ENCODE measurements around the gene YY1.
"Not testable (repeated sequence)": the region's sequence is repeated elsewhere in the genome, so short reads cannot be mapped to it uniquely, and the experiment has no call there.

Gene YY1

DNA sequence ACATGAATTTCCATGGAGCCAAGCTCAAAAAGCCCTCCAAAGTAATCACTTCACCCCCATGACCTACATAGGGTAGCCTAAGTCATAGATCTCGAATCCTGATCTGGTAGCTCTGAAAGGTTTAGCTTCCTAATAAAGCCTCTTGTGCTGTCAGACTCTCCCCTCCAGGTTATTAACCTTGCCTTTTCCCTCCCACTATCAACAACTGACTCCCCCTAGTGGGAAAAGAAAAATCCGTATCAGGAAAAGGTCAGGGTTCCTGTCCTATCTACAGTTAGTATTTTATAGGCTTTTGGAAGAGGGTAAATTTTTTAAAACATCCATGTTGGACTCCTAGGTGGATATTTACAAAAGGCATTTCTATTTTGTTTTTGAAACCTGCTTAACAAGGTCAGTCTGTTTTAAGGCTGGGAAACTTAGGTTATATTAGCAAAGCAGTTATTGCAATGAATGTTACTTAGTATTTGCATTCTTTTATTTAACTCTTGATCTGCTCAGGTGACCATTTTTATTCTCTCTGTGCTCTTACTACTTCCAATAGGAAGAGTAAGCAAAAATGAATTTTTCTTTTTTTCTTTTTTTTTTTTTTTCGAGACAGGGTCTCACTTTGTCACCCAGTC lies 8.0 kb downstream of the YY1 start:
- no peak for DNase-seq

DNA sequence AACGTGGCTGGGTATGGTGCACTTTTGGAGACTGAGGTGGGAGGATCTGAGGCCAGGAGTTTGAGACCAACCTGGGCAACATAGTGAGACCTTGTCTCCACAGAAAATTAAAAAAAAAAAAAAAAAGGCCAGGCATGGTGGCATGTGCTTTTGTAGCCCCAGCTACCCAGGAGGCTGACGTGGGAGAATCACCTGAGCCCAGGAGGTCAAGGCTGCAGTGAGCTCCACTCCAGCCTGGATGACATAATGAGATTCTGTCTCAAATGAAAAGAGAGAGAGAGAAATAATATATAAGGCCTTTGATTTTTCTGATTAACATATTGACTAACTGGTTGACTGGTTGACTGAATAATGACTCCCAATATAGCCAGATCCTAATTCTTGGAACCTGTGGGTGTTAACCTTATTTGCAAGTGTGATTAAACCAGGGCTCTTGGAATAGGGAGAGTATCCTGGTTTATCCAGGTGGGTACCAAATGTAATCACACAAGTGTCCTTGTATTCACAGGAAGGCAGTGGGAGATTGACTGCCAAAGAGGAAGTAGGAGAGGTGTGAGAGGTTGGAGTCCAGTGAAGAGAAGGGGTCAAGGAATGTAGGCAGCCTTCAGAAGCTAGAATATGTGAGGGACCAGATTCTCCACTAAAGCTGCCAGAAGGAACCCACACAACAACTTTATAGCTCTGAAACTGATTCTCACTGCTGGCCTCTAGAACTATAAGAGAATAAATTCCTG lies 12.0 kb downstream of the YY1 start:
- no peak for DNase-seq

GRCh38 chr14:100252684-100253083 lies 13.7 kb downstream of the YY1 start:
- no peak for DNase-seq

- no peak for DNase-seq
Observed at GRCh38 chr14:100256339-100256895, 17.5 kb downstream of the YY1 start.

DNA sequence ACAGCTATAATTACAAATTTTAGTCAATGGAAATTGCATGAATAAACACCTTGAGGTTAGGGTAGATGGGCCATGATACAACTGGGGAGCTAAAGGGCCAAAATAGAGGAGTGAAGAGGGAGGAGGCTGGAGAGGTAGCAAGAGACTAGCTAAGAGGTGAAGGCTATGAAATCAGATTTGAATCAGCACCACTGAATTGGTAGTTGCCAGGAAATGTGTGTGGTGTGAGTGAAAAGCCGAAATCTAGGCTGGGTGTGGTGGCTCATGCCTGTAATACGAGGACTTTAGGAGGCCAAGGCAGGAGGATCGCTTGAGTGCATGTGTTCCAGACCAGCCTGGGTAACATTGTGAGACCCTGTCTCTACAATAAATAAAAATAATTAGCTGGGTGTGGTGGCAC lies 22.7 kb downstream of the YY1 start:
- no peak for DNase-seq

DNA sequence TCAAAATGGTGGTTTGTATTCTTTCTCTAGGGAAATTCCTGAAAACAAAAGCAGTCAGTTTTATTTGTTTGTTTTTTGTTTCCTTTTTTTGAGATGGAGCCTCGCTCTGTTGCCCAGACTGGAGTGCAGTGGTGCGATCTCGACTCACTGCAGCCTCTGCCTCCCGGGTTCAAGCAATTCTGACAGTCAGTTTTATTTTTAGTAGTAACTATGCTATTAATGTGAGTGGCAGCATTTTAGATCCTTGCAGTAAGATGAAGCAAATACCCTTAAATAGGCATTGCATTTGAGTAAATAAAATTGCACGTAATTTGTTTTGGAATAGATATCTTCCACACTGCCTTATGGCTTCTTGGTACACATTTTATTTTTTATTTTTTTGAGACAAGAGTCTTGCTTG lies 23.6 kb downstream of the YY1 start:
- DNase-seq = no peak

DNA sequence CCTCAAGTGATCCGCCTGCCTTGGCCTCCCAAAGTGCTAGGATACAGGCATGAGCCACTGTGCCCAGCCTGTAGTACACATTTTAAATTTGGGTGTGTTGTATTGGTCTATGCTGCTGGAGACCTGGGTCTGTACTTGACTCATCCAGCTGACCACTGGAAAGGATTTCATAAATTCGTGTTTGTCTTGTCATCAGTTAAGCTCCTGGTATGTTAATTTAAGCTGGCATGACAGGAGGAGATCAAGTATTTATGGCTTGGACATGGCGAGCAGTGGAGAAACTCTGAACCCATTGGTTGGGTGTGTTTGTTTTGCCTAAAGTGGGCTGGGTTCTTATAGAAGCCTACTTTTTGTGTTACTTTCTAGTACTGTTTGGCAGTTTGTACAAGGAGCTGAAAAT lies 24.2 kb downstream of the YY1 start:
- no peak for DNase-seq

DNA sequence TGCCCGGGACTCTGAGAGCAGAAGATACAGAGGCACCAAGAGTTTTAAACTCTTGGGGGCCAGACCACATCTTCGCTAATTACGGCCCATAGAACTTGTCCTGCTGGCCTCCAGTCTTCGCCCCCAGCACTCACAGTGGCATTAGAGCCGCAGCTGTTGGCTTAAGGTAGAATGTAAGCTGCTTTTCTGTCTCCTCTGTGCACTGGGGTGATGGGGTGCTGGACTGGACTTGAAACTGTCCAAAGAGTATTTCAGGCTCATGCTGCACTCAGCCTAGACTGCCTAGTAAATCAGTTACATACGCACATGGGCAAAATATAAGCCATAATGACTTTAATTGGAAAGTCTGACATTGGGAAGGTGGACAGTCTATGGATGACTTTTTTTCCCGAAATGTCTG lies 29.0 kb downstream of the YY1 start:
- no peak for DNase-seq

GRCh38 chr14:100268591-100269207 lies 29.8 kb downstream of the YY1 start:
- no peak for DNase-seq

DNA sequence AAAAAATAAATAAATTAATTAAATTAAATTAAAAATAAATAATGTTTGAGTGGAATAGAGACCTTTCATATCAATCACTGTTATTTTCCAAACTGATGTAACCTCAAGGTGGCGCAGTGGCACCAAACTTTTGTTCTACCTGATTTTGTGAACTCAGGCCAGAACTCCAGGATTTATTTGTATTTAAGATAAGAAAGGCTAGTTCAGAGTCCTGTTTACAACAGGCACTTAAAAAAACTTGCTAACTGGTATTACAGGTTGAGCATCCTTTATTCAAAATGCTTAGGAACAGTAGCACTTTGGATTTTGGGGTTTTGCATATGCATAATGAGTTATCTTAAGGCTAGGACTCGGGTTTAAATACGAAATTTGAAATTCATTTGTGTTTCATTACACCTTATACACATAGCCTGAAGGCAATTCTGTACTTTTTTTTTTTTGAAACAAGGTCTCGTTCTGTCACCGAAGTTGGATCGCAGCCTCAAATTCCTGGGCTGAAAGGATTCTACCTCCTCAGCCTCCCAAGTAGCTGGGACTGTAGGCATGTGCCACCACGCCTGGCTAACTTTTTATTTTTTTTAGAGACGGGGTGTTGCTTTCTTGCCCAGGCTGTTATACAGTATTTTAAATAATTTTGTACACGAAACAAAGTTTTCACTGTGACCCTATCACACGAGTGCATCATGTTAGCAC lies 32.4 kb downstream of the YY1 start:
- DNase-seq = no peak

- no peak for DNase-seq
Observed at GRCh38 chr14:100274250-100274649, 35.3 kb downstream of the YY1 start.

DNA sequence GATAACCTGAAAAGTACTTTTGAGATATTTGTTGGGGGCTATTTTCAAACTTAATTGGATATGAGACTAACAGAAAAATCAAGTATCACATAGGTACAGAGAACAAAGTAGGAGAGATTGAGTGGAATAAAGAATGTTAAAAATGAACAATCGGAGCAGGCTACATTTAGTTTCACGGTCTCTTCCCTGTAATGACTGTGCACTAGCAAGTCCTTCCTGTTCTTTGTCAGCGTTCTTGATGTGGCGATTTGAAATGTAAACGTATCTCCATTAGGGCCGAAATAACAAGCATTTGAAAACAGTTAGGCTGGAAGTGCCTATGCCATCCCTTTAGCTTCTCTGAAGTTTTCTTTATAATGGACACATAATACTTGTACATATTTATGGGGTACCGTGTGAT lies 36.3 kb downstream of the YY1 start:
- no peak for DNase-seq

DNA sequence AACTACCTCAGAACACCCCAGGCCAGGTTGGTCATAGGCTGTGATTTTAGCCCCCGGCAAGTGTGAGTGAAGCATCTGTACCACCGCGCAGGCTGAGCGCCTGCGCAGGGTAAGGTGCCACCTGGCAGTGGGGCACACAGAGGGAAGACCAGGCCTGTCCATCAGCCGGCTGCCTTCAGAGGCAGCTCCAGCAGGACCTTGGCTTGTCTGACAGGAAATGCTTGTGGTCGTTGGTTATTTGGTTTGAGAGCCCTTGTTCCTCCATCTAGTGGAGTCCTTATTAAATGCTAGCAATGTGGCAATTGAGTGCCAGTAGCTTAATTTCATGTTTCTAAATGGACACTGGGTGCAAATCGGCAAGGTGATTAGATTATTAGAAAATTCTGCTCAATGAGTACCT lies 39.8 kb downstream of the YY1 start:
- DNase-seq = no peak

DNA sequence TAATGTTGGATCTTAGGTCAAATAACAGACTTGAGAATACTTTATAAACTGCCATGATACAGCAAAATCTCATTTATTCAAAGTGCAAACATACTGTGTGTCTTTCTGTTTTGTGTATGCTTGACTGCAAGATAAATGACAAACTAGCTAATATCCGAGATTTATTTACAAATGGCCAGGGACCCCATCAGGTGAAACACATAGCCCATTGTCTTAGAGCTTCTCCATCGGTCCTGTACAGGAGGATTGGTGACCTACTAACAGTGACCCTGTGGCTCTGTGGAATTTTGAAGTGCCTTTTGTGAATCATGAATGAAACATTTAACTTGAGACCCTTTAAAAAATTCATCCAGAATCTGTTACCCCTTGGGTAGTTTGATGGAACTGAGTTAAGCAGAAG lies 40.2 kb downstream of the YY1 start:
- no peak for DNase-seq

GRCh38 chr14:100279563-100279962 lies 40.6 kb downstream of the YY1 start:
- DNase-seq = no peak

DNA sequence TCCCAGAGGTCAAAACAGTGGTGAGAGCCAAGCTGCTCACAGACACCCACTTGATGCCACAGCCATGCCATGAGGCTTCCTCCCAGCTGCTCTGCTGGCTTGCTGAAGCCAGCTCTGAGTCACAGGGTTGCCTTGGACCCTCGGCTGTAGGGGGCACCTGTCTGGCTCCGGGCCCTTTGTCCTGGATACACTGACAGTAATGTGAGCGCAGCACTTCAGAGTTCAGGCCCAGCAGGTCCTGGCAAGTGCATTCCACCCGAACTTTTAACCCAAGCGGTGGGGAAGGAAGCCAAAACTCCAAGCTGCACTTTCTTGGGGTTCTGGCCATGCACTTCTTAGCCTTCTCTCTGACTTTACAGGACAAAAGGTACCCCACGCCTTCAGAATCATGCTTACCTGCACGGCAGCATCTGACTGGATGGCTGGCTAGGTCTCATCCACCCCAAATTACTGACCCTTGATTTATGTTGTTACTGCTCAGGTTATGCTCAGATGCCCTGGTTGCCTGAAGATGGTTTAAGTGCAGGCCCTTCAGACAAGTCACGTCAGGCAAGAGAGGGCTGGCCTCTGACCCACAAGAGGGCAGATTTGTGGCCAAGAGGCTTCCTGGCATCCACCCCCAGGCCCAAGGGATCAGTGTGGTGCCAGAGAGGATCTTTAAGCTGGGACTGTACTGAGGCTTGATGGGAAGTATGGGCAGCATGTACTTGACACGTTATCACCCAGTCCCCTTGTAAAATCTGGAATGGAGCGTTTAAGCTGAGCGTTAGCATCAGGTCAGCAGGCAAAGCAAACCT lies 42.5 kb downstream of the YY1 start:
- no peak for DNase-seq

DNA sequence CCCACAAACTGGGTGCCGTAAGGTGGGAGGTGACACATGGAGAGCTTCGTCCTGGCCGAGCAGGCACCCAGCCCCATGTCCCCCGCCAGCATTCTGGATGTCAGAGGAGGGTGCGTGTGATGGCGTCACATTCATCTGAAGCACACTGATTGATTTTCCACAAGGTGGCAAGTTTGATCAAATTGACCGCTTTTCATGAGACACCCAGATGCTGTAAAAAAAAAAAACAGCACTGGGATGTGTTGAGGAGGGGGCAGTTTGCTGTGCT lies 43.1 kb downstream of the YY1 start:
- no peak for DNase-seq

DNA sequence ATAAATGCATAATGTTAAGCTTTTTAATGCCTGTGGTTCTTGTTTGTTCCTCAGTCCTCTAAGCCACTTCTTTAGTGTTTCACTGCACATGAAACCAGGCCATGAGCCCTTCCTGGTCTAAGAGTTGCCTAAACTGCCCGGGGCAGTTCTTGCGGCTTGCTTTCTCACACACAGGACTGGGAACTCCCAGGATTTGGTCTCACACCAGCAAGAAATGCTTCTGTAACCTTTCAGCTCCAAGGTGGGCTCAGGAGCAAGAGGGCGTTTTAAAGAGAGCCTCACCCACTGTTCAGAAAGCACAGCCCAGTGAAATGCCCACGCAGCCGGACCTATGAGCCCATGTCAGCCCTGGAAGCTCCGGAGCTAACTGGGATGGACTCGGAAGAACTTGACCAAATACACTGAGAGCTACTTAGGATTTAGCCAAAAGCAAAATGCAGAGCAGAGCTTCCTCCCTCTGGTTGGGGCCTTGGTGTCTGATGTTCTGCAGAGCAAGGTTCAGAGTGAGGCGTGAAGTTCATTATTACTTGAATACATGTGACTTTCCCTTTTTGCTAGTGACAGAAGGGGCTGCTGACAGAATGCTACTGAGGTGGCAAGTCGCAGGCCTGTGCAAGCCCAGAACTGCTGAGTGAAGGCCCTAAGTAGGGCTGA lies 43.9 kb downstream of the YY1 start:
- DNase-seq = no peak

DNA sequence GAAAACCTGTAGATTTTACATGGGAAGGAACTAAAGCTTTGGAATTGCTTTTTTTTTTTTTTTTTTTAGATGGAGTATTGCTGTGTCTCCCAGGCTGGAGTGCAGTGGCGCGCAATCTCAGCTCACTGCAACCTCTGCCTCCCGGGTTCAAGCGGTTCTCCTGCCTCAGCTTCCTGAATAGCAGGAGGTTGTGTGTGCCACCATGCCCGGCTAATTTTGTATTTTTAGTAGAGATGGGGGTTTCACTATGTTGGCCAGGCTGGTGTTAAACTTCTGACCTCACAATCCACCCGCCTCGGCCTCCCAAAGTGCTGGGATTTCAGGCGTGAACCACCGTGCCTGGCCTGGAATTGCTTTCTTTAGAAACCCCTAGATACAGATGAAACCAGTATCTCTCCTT lies 44.5 kb downstream of the YY1 start:
- DNase-seq = not testable (repeated sequence)

- DNase-seq = no peak
Observed at GRCh38 chr14:100283984-100284881, 45.3 kb downstream of the YY1 start.
